HG02973 (cell line): ENCODE results near the gene HIBADH.
"Not testable (repeated sequence)": the region's sequence is repeated elsewhere in the genome, so short reads cannot be mapped to it uniquely, and the experiment has no call there.

Source experiments
- ATAC-seq: cut with Tn5 transposase; IDR thresholded peaks from one replicate; pipeline ENCODE4 v1.9.1; 2021; ENCODE audit warnings: moderate library complexity; ENCODE audit not compliant: unreplicated experiment

HIBADH gene

GRCh38 chr7:27513885-27514284 is 148.8 kb downstream of the HIBADH start:
- no peak for ATAC-seq

DNA sequence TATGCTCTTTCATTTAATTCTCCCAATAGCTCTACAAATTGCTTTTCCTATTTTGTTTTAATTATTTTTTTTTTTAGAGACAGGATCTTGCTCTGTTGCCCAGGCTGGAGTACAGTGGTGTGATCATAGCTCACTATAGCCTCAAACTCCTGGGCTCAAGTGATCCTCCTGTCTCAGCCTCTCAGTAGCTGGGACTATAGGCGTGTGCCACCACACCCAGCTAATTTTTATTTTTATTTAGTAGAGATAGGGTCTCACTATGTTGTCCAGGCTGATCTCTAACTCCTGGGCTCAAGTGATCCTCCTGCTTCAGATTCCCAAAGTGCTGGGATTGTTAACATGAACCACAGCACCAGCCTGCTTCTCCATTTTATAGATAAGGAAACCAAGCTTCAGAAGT is 151.3 kb downstream of the HIBADH start:
- ATAC-seq, result not testable (repeated sequence)

DNA sequence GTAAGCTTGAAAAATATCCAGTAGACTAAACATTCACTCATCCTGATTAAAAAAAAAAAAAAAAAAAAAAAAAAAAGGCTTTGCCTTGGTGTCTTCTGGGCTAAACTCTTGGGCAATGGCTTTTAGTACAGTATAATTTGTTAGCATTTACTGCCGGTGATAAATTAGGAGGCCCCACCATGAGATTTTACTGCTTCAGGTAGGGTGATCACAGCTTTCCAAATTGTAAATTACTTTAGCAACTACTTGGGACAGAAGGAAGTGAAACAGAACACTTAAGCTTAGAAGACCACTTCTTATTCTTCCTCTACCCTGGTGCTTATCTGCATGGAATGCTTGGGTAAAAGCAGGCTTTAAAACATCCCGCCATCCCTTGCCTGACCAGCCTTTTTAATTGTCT is 152.1 kb downstream of the HIBADH start:
- no peak for ATAC-seq

- ATAC-seq, result not testable (repeated sequence)
These were observed 160.8 kb downstream of the HIBADH start for GRCh38 chr7:27501879-27502278.

DNA sequence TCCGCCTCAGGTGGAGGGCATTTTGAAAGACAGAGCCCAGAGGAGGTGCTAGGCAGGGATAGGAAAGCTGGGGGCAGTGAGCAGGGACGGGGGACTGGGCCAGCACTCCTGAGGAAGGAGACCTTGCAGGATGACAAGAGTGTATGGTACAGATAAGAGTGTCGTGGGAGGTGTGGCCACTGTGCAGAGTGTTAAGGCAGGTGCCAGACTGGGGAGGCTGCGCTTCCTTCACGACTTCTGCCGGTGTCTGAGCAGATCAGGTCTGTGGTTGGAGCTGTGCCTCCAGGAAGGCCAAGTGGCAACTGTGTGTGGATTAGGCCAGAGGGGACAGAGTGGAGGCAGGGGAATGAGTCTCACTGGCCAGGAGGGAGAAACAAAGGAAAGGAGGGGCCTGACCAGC is 161.7 kb downstream of the HIBADH start:
- no peak for ATAC-seq

DNA sequence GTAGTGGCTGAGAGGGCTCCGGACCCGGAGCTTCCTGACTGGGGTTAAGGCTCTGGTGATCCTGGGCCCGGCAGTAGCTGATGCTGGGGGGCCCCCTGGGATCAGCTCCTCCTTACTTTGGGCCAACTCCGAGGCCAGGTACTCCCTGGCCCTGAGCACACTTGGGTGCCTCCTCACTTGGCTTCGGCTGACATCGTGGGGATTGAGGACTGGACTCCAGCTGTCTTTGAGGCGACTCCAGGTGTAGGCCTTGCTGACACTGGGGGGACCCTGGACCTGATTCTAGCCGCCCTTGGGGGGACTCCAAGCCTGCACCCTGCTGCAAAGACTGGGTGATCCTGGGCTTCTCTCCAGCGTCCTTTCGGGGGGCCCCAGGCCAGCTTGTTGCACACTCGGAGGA is 170.5 kb downstream of the HIBADH start:
- no peak for ATAC-seq

DNA sequence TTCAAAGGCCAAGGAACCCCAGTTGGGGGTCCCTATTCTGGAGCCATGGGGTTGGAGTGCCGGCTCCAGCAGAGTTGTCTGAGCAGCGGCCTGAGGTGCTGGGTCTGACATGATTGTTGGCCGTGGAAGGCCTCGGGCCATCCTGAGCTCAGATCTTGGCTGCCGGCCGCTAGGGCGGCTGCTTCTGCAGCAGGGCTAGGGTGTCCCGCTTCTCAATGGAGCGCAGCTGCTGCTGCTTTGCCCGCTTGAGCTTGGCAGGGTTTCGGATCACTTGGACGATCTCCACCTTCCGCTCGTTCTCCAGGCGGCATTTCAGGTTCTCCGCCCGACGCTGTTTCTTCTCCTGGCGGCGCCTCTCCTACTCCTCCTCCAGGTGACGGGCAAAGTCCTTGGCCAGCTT is 171.1 kb downstream of the HIBADH start:
- ATAC-seq, result no peak

DNA sequence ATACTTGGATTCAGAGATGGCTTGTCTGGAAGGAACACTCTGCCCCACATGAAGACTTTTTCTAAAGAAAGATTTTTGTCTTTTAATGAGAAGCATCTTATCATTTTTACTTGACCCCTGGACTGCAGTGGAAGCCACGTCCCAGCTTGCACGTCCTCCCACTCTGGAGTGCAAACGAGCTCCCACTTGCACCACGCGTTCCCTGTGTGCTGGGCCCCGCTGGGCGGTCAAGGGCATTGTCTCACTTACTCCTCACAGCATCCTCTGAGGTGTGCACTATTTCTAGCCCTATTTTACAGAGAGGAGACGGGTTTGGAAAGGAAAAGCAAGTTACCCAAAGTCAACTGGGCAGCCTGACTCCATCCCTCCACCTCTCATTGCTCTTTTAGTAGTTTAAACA is 175.2 kb downstream of the HIBADH start:
- no peak for ATAC-seq

DNA sequence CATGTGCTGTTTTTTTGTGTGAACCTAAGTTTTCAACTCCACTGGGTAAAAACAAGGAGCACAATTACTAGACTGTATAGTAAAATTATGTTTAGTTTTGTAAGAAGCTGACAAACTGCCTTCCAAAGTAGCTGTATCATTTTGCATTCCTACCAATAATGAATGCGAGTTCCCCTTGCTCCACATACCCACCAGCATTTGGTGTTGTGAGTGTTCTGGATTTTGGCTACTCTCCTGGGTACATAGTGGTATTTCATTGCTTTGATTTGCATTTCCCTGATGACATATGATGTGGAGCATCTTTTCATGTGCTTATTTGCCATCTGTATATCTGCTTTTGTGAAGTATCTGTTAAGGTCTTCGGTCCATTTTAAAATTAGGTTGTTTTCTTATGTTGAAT is 178.2 kb downstream of the HIBADH start:
- ATAC-seq, result no peak

- no peak for ATAC-seq
These were observed 180.5 kb downstream of the HIBADH start for GRCh38 chr7:27482219-27482618.

- no peak for ATAC-seq
These were observed 184.1 kb downstream of the HIBADH start for GRCh38 chr7:27478556-27478955.

DNA sequence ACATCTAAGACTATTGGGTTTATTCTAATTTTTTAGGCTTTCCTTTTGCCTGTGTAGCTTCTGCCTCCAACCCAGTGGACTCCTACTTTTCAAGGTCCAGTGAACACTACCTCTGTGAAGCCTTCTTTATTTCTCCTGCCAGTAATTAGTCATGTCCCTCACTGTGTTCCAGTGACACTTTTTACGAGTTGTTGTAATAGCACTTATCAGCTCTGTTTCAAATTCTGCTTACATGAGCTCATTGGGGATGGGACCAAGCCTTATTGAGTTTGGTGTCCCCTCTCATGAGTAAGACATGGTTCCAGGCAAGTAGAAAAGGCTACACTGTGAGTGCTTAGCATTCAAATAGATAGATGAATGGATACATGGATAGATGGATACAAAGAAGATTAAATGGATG is 184.6 kb downstream of the HIBADH start:
- ATAC-seq, result no peak

DNA sequence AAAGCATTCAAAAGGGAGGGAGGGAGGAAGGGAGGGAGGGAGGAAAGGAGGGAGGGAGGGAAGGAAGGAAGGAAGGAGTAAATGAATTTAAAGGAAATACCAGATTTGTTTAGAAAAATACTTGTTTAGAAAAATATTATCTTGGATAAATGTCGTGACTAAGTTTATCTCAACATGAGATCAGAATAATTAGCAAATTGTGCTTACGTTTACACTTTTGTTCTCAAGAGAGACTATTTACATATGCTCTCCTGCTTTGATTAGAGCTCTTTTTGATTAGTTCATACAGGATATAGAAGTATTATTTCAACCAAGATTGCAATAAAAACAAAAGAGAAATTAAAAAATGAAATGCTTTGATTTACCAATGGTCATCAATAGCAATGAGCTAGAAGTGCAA is 186.2 kb downstream of the HIBADH start:
- ATAC-seq, result no peak
